Lower leg skin (tissue), 4 donors: ENCODE measurements around the gene C22orf31. TPM values are rescaled to one million over a fixed set of nuclear protein-coding genes. Genes with fewer than 3 reads are reported as not detected.
"Not testable (repeated sequence)": the region's sequence is repeated elsewhere in the genome, so short reads cannot be mapped to it uniquely, and the experiment has no call there.

ENCODE experiments used
- DNase-seq, 2 donors: peaks; one replicate each; pipeline ENCODE4 v3.0.0-alpha.2; 2019; ENCODE audit warnings: low spot score in 2 of 2
- H3K4me3 ChIP-seq: fragments of 200-600 bp; sonication (generic); 2 replicates; pipeline ENCODE4 v1.5.1; 2017; ENCODE audit warnings: mild to moderate bottlenecking, low read depth; ENCODE audit not compliant: poor library complexity, severe bottlenecking
- POLR2A ChIP-seq, 2 donors: fragments of 450-650 bp; IDR thresholded peaks; one replicate each; pipeline ENCODE4 v1.6.1; 2016 to 2017; ENCODE audit warnings: antibody characterized with exemption in 2 of 2, mild to moderate bottlenecking in 1 of 2, moderate library complexity in 1 of 2
- WGBS, 2 donors: methylation state at CpG; one replicate each; pipeline ENCODE4 v1.1.5; 2018; 5-methylcytosine and 5-hydroxymethylcytosine counted together
- intact Hi-C: fragments of 100-400 bp; cut with DNase I; formaldehyde crosslinking; loops from one replicate; pipeline ENCODE4 v1.15.0; 2023; ENCODE audit warnings: low total_unique reads
- total RNA-seq, 4 donors: library from RNA; depleted of rRNA; stranded (reverse); fragments of >200 nt; gene quantifications; one replicate each; pipeline ENCODE4 v1.1.0, GENCODE V29; 2016
- TF ChIP-seq, protein P1 (sequence below), 3 donors: fragments of 450-650 bp; IDR thresholded peaks; one replicate each; pipeline ENCODE4 v1.5.1; 2016; ENCODE audit warnings: antibody characterized with exemption in 3 of 3, mild to moderate bottlenecking in 3 of 3, moderate library complexity in 2 of 3

Gene C22orf31
- total RNA-seq, 4 donors from 2014 or later = 0.52 TPM; not detected in 3

DNA sequence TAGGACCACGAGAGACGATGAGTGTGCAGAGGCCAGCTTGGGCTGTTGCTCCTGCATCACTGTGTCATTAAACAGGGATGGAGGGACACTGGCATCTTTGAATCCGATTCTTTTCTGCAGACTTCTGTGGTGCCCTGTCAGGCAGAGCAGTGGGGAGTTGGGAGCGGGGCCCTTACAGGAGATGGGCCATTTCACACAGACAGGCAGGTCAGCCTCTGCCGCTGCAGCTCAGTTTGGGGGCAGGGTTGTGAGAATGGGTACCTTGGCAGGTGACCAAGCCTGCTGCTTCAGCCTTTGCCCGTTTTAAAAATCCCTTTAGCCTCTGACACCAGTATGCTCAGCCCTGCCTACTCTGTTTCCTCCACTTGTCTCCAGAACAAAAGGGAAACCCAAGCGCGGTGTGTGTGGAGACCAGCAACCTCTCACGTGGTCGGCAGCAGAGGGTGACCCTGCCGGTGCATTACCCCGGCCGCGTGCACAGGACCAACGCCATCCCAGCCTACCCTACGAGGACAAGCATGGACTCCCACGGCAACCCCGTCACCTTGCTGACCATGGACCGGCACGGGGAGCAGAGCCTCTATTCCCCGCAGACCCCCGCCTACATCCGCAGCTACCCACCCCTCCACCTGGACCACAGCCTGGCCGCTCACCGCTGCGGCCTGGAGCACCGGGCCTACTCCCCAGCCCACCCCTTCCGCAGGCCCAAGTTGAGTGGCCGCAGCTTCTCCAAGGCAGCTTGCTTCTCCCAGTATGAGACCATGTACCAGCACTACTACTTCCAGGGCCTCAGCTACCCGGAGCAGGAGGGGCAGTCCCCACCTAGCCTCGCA lies 12.6 kb downstream of the C22orf31 start:
- TF ChIP-seq, protein P1, sequence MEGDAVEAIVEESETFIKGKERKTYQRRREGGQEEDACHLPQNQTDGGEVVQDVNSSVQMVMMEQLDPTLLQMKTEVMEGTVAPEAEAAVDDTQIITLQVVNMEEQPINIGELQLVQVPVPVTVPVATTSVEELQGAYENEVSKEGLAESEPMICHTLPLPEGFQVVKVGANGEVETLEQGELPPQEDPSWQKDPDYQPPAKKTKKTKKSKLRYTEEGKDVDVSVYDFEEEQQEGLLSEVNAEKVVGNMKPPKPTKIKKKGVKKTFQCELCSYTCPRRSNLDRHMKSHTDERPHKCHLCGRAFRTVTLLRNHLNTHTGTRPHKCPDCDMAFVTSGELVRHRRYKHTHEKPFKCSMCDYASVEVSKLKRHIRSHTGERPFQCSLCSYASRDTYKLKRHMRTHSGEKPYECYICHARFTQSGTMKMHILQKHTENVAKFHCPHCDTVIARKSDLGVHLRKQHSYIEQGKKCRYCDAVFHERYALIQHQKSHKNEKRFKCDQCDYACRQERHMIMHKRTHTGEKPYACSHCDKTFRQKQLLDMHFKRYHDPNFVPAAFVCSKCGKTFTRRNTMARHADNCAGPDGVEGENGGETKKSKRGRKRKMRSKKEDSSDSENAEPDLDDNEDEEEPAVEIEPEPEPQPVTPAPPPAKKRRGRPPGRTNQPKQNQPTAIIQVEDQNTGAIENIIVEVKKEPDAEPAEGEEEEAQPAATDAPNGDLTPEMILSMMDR (IDR thresholded peaks at IDR 0.05) = no peak
- no peak for TF ChIP-seq POLR2A (IDR thresholded peaks at IDR 0.05)
- WGBS, 2 donors = 94 to 95% methylated on average over 30 of the region's 31 CpGs
- H3K4me3 ChIP-seq = no peak overlapping the region
- intact Hi-C loops = no loop called here
- no peak for DNase-seq

DNA sequence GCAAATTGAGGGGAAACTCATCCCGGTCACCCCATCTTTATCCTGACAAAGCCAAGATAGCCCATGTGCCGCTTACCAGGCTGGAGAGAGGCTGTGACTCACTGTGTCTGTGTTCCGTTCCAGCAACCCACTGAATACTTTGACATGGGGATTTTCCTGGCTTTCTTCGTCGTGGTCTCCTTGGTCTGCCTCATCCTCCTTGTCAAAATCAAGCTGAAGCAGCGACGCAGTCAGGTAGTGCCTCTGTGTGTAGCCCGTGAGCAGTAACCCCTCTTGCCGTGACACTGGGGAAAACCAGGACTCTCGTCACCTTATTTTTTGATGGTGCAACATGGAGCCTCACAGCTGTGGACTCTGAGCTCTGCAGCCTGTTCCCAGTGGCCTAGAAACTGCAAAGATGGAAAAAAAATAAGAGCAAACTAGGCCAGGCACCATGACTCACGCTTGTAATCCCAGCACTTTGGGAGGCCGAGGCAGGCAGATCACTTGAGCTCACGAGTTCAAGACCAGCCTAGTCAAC lies 16.9 kb downstream of the C22orf31 start:
- TF ChIP-seq POLR2A (IDR thresholded peaks at IDR 0.05) = no peak
- TF ChIP-seq, protein P1 (IDR thresholded peaks at IDR 0.05) = no peak
- no peak overlapping the region for H3K4me3 ChIP-seq
- no peak for DNase-seq
- intact Hi-C loops = no loop called here
- 69 to 76% methylated on average over 13 of the region's 13 CpGs for WGBS, 2 donors

DNA sequence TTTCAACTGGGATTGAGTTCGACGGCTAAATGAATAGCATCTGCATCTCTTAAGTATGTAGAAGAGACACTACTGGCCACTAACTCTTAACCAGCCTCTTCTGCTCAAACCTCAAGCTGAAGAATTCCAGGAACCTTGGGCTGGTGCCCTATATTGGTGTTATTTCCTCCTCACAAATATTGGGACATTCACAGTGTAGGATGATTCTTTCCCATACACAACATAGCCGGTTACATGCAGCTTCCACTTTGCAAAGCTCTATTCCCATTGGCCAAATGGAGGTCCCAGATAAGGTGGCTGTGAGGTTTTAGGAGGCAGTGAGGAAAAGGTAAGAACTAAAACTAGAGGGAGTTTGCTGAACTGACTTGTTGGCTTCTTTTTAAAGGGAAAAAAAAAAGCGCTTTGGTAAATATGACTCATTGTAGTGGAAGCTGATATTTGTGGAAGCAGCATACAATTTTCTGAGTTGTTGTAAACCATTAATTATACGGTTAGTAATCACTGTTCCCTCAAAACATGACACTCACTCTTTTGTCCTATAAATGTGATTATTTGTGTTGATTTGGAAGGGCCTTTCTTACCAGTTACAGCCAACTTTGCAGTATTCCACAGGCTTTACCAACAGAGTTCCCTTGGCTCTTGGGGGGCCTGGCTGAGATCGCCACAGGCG lies 17.6 kb downstream of the C22orf31 start:
- TF ChIP-seq POLR2A (IDR thresholded peaks at IDR 0.05) = no peak
- TF ChIP-seq, protein P1 (IDR thresholded peaks at IDR 0.05) = no peak
- WGBS, 2 donors = 60 to 65% methylated on average over 7 of the region's 7 CpGs
- DNase-seq = no peak
- intact Hi-C loops = no loop called here
- no peak overlapping the region for H3K4me3 ChIP-seq

DNA sequence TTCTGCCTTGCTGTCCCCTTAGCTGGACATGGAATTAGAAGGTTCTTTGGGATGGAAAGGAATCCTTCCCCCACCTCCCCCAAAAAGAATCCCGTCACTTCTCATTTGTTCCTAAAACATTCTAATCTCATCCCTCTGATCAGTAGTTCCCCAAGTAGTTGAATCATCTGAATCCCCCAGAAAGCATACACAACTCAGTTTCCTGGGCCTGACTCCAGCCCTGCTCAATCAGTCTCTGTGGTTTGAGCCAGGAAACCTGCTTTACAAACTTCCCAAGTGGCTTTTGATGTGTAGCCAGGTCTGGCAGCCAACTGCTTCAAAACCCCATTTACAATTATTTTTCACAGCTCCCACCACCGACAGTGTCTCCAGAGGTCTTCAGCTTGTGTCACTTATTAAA lies 20.2 kb downstream of the C22orf31 start:
- no peak overlapping the region for H3K4me3 ChIP-seq
- intact Hi-C loops = no loop called here
- WGBS, 2 donors = 42 to 57% methylated on average over 2 of the region's 2 CpGs
- no peak for DNase-seq
- no peak for TF ChIP-seq POLR2A (IDR thresholded peaks at IDR 0.05)
- TF ChIP-seq, protein P1 (IDR thresholded peaks at IDR 0.05) = no peak

DNA sequence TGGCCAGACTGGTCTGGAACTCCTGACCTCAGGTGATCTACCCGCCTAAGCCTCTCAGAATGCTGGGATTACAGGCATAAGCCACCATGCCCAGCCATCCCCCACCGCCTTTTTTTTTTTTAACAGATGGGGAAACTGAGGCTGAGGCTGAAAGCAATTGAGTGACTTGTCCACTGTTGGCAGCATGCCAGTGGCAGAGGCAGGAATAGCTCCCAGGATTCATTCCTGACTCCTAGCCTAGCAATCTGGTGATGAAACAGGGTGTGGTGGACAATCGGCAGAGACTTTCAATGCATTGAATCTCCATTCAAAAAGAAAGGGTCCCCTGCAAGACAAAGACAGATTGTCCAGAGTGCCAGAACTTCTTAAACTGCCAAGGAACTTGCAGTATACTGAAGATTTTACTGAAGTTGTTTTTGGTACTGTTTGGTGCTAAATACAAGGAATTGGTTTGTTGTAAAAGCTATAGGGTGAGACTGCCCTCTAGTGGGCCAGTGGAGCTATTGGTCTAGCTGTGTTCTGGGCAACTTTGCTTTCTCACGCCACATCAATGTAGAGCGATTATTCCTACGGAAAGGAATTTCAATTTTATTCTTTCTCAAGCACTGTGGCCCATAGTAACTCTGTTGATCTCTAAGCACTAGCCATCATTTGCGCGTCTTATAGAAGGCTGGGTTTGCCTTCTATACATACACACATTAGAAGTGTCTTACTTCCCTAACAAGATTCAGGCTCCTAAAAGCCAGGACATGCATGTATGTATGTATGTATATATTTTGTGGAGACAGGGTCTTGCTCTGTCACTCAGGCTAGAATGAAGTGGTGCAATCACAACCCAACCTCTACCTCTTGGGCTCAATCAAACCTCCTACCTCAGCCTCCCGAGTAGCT lies 21.0 kb downstream of the C22orf31 start:
- 32 to 34% methylated on average over 9 of the region's 9 CpGs for WGBS, 2 donors
- peak in 1 of 2 donors; percentile 52 for DNase-seq
- H3K4me3 ChIP-seq = no peak overlapping the region
- TF ChIP-seq POLR2A (IDR thresholded peaks at IDR 0.05) = no peak
- TF ChIP-seq, protein P1 (IDR thresholded peaks at IDR 0.05) = peak in 1 of 3 donors; percentile 53
- intact Hi-C loops = no loop called here

DNA sequence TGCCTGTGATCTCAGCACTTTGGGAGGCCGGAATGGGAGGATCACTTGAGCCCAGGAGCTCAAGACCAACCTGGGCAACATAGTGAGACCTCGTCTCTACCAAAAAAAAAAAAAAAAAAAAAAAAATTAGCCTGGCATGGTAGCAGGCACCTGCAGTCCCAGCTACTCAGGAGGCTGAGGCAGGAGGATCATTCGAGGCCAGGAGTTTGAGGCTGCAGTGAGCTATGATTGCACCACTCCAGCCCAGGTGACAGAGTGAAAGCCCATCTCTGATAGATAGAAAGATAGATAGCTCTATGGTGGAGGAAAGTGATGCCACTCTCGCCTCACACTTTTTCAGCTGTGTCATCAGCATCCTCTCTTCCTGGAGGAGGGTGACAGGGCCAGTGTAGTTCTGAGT lies 21.9 kb downstream of the C22orf31 start:
- DNase-seq, H3K4me3 ChIP-seq, intact Hi-C loops: not testable (repeated sequence)
- WGBS, 2 donors = 82 to 91% methylated on average over 4 of the region's 4 CpGs
